Measurements from ENCODE around the gene LTN1. TPM values are rescaled to one million over a fixed set of nuclear protein-coding genes. Genes with fewer than 3 reads are reported as not detected.

Gene LTN1
- total RNA-seq, 1 experiment from 2014 or later, result 18.7 TPM

- ChIA-PET CTCF (no interaction called here), POLR2A (ENCODE audit: unreplicated experiment) (no interaction called here)
- intact Hi-C loops (cut with micrococcal nuclease; ENCODE audit: unreplicated experiment), result no loop called here
- H3K27ac ChIP-seq, result no peak overlapping the region
- H3K9me2 ChIP-seq (ENCODE audit: insufficient read depth), result no peaks in the 10 kb centered on the region
- H3K36me3 ChIP-seq (ENCODE audit: low read depth), result peaks cover 6% of the 10 kb centered on the region; the same call in 1 of the 2 replicates
- no peak for TF ChIP-seq CTCF (conservative IDR thresholded peaks at IDR 0.05)
- TF ChIP-seq EZH2 (IDR thresholded peaks at IDR 0.05; ENCODE audit: low read depth), result no peak
- BruUV-seq (replicated peaks), result no TSS peak
- no peaks in the 10 kb centered on the region for H3F3A ChIP-seq (ENCODE audit: insufficient read depth, low read depth)
- DNase-seq, result no peak
- no peaks in the 10 kb centered on the region; the same call in 1 of the 2 replicates for H3K79me2 ChIP-seq (ENCODE audit: low read depth)
- no peak overlapping the region for H2AFZ ChIP-seq
- H3K4me2 ChIP-seq, result no peak overlapping the region
- H3K4me1 ChIP-seq (replicated peaks; ENCODE audit: insufficient read depth), result no peaks in the 10 kb centered on the region
- no peak overlapping the region for H3K4me3 ChIP-seq
- no peaks in the 10 kb centered on the region for H4K20me1 ChIP-seq (ENCODE audit: insufficient read depth)
- no peaks in the 10 kb centered on the region for H3K9me3 ChIP-seq (ENCODE audit: insufficient read depth, low read depth)
- H3K27me3 ChIP-seq (ENCODE audit: insufficient read depth, low read depth), result no peaks in the 10 kb centered on the region
These were observed 20.3 kb downstream of the LTN1 start for GRCh38 chr21:28972398-28972797.

- Histone ChIP-seq H3K27ac (no peak overlapping the region), H3K27me3 (ENCODE audit: insufficient read depth, low read depth) (no peaks in the 10 kb centered on the region), H3F3A (ENCODE audit: insufficient read depth, low read depth) (no peaks in the 10 kb centered on the region), H3K4me1 (replicated peaks; ENCODE audit: insufficient read depth) (no peaks in the 10 kb centered on the region), H2AFZ (no peak overlapping the region), H3K4me3 (no peak overlapping the region), H3K79me2 (ENCODE audit: low read depth) (no peaks in the 10 kb centered on the region; the same call in 1 of the 2 replicates), H3K36me3 (ENCODE audit: low read depth) (peaks cover 6% of the 10 kb centered on the region; the same call in 1 of the 2 replicates), H4K20me1 (ENCODE audit: insufficient read depth) (no peaks in the 10 kb centered on the region), H3K4me2 (no peak overlapping the region), H3K9me2 (ENCODE audit: insufficient read depth) (no peaks in the 10 kb centered on the region), H3K9me3 (ENCODE audit: insufficient read depth, low read depth) (no peaks in the 10 kb centered on the region)
- TF ChIP-seq CTCF (conservative IDR thresholded peaks at IDR 0.05) (no peak), EZH2 (IDR thresholded peaks at IDR 0.05; ENCODE audit: low read depth) (no peak)
- CTCF ChIA-PET, result no interaction called here
- POLR2A ChIA-PET (ENCODE audit: unreplicated experiment), result no interaction called here
- BruUV-seq (replicated peaks), result no TSS peak
- intact Hi-C loops (cut with micrococcal nuclease; ENCODE audit: unreplicated experiment), result no loop called here
- DNase-seq, result no peak
These were observed 21.5 kb downstream of the LTN1 start for GRCh38 chr21:28971171-28971570.

GRCh38 chr21:28963831-28964230, 28.8 kb downstream of the LTN1 start:
- TF ChIP-seq CTCF (conservative IDR thresholded peaks at IDR 0.05) (no peak), EZH2 (IDR thresholded peaks at IDR 0.05; ENCODE audit: low read depth) (no peak)
- POLR2A ChIA-PET (ENCODE audit: unreplicated experiment), result no interaction called here
- no TSS peak for BruUV-seq (replicated peaks)
- CTCF ChIA-PET, result no interaction called here
- Histone ChIP-seq H3K79me2 (ENCODE audit: low read depth) (no peaks in the 10 kb centered on the region), H3K36me3 (ENCODE audit: low read depth) (peaks cover 6% of the 10 kb centered on the region; the same call in 1 of the 2 replicates), H3K9me2 (ENCODE audit: insufficient read depth) (no peaks in the 10 kb centered on the region), H3K27ac (no peak overlapping the region), H2AFZ (no peak overlapping the region), H3F3A (ENCODE audit: insufficient read depth, low read depth) (no peaks in the 10 kb centered on the region; the same call in 1 of the 2 replicates), H3K27me3 (ENCODE audit: insufficient read depth, low read depth) (no peaks in the 10 kb centered on the region), H3K9me3 (ENCODE audit: insufficient read depth, low read depth) (no peaks in the 10 kb centered on the region), H4K20me1 (ENCODE audit: insufficient read depth) (no peaks in the 10 kb centered on the region), H3K4me1 (replicated peaks; ENCODE audit: insufficient read depth) (no peaks in the 10 kb centered on the region), H3K4me2 (no peak overlapping the region), H3K4me3 (no peak overlapping the region)
- no peak for DNase-seq
- intact Hi-C loops (cut with micrococcal nuclease; ENCODE audit: unreplicated experiment), result no loop called here

Measured in PC-9 (cell line).